Astrocyte of the cerebellum (primary cell): ENCODE data around the gene TMEM126A.

Experiments
- DNase-seq: peaks from one replicate; pipeline ENCODE4 v3.0.0-alpha.2; 2011; ENCODE audit warnings: low read depth
- H3K4me3 ChIP-seq: 2 replicates; pipeline ENCODE4 v1.5.1; 2011; ENCODE audit warnings: mild to moderate bottlenecking, low read depth, low read length, moderate library complexity
- CTCF ChIP-seq: IDR thresholded peaks from 2 replicates; pipeline ENCODE4 v1.5.1; 2012; ENCODE audit warnings: low read length, low read depth, moderate library complexity, mild to moderate bottlenecking; ENCODE audit errors: missing control alignments
- in situ Hi-C: cut with HindIII; loops from 2 replicates; pipeline ENCODE4 v1.10.0; 2017; ENCODE audit warnings: low sequenced_read_pairs

The TMEM126A gene

GRCh38 chr11:85697747-85698146 is 50.0 kb downstream of the TMEM126A start:
- TF ChIP-seq CTCF, result no peak
- no peak for DNase-seq
- no peak overlapping the region for H3K4me3 ChIP-seq
- in situ Hi-C loops, result no loop called here

- no peak overlapping the region for H3K4me3 ChIP-seq
- in situ Hi-C loops, result no loop called here
- DNase-seq, result no peak
- no peak for TF ChIP-seq CTCF
These were observed 50.4 kb downstream of the TMEM126A start for GRCh38 chr11:85698195-85698594.

- TF ChIP-seq CTCF, result no peak
- no peak for DNase-seq
- in situ Hi-C loops, result no loop called here
- no peak overlapping the region for H3K4me3 ChIP-seq
These were observed 52.4 kb downstream of the TMEM126A start for GRCh38 chr11:85699957-85700741.

GRCh38 chr11:85704967-85705366 is 57.2 kb downstream of the TMEM126A start:
- DNase-seq, result no peak
- in situ Hi-C loops, result no loop called here
- no peak for TF ChIP-seq CTCF
- H3K4me3 ChIP-seq, result no peak overlapping the region

- H3K4me3 ChIP-seq, result no peak overlapping the region
- in situ Hi-C loops, result no loop called here
These were observed 58.0 kb downstream of the TMEM126A start for GRCh38 chr11:85705800-85706199.

More at GRCh38 chr11:85705800-85706199, 58.0 kb downstream of the TMEM126A start:
- no peak for TF ChIP-seq CTCF
- no peak for DNase-seq
